ENCODE results near the gene SELENOO. TPM values are rescaled to one million over a fixed set of nuclear protein-coding genes. Genes with fewer than 3 reads are reported as not detected.

SELENOO gene
- total RNA-seq, 1 donor from 2014 or later: 24.7 TPM

DNA sequence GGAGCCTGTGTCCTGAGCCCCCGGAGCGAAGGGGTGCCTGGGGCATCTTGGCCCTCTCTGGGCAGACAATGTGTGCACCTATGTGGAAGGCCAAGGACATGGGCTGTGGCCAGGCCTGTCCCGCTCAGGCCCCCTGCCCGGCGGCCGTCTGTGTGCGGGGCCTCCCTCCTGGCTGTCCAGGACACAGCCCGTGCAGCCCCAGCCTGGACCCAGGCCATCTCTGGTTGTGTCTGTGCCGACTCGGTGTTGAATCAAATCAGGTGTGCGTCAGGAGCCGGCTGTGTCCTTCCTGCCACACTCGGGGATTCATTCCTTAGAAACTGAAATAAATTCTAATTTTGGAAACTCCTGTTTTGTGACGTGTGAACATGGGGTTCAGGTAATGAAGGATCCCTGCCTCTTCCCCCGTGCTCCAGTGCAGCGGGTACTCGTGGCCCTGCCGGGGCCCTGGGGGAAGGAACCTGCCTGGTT, 1.5 kb upstream of the SELENOO start:
- H3K9me3 Mint-ChIP-seq (ENCODE audit: low read depth): no peaks in the 10 kb centered on the region
- H3K36me3 Mint-ChIP-seq (ENCODE audit: insufficient read depth): peaks cover 9% of the 10 kb centered on the region
- H3K4me1 Mint-ChIP-seq (ENCODE audit: low read depth): peaks cover 8% of the 10 kb centered on the region
- no peaks in the 10 kb centered on the region for H3K27me3 Mint-ChIP-seq
- peak overlapping the region; percentile 29 for H3K27ac Mint-ChIP-seq
- TF ChIP-seq, protein P1, sequence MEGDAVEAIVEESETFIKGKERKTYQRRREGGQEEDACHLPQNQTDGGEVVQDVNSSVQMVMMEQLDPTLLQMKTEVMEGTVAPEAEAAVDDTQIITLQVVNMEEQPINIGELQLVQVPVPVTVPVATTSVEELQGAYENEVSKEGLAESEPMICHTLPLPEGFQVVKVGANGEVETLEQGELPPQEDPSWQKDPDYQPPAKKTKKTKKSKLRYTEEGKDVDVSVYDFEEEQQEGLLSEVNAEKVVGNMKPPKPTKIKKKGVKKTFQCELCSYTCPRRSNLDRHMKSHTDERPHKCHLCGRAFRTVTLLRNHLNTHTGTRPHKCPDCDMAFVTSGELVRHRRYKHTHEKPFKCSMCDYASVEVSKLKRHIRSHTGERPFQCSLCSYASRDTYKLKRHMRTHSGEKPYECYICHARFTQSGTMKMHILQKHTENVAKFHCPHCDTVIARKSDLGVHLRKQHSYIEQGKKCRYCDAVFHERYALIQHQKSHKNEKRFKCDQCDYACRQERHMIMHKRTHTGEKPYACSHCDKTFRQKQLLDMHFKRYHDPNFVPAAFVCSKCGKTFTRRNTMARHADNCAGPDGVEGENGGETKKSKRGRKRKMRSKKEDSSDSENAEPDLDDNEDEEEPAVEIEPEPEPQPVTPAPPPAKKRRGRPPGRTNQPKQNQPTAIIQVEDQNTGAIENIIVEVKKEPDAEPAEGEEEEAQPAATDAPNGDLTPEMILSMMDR (IDR thresholded peaks at IDR 0.05; ENCODE audit: unreplicated experiment): no peak
- DNase-seq (ENCODE audit: low spot score, unreplicated experiment): no peak
- peak overlapping the region; percentile 69 for H3K4me3 Mint-ChIP-seq (ENCODE audit: low read depth)

GRCh38 chr22:50199829-50200460, 866 bp upstream of the SELENOO start:
- Mint-ChIP-seq H3K4me1 (ENCODE audit: low read depth) (peaks cover 8% of the 10 kb centered on the region), H3K9me3 (ENCODE audit: low read depth) (no peaks in the 10 kb centered on the region), H3K27ac (no peak overlapping the region), H3K27me3 (no peaks in the 10 kb centered on the region), H3K4me3 (ENCODE audit: low read depth) (peak overlapping the region; percentile 69), H3K36me3 (ENCODE audit: insufficient read depth) (peaks cover 11% of the 10 kb centered on the region)
- no peak for DNase-seq (ENCODE audit: low spot score, unreplicated experiment)
- TF ChIP-seq, protein P1 (IDR thresholded peaks at IDR 0.05; ENCODE audit: unreplicated experiment): no peak

DNA sequence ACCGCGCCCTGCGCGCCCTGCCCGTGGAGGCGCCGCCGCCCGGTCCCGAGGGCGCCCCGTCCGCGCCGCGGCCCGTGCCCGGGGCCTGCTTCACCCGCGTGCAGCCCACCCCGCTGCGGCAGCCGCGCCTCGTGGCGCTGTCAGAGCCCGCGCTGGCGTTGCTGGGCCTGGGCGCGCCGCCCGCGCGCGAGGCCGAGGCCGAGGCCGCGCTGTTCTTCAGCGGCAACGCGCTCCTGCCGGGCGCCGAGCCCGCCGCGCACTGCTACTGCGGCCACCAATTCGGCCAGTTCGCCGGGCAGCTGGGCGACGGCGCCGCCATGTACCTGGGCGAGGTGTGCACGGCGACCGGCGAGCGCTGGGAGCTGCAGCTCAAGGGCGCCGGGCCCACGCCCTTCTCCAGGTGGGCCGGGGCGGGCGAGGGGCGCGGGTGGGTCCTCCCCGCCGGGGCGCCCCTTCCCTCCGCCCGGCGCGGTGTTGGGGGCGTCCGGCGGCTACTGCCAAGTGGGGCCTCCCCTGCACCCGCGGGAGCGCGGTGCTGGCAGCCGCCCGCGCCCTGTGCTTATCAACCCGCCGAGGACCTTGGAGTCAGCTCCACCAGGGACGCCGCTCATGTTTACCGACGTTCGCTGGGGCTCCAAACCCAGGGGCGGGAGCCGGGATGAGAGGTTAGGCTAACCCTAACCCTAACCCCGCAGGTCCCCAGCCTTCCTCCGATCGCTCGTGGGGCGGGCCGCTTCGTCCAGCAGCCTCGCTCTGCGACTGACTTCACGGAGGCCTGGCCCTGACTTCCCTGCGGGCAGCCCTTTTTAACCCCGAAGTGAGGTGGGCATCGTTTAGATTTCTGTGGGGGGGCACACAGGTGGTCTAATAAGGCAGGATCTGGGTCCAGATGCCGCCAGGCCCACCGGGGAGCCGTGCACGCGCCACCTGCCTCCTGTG, 649 bp downstream of the SELENOO start:
- Mint-ChIP-seq H3K27me3 (no peaks in the 10 kb centered on the region), H3K27ac (peak overlapping the region; percentile 31), H3K4me1 (ENCODE audit: low read depth) (peaks cover 8% of the 10 kb centered on the region), H3K9me3 (ENCODE audit: low read depth) (no peaks in the 10 kb centered on the region), H3K4me3 (ENCODE audit: low read depth) (peak overlapping the region; percentile 78), H3K36me3 (ENCODE audit: insufficient read depth) (peaks cover 14% of the 10 kb centered on the region)
- DNase-seq (ENCODE audit: low spot score, unreplicated experiment): no peak
- TF ChIP-seq, protein P1 (IDR thresholded peaks at IDR 0.05; ENCODE audit: unreplicated experiment): no peak

- Mint-ChIP-seq H3K4me3 (ENCODE audit: low read depth) (peak overlapping the region; percentile 78), H3K9me3 (ENCODE audit: low read depth) (no peaks in the 10 kb centered on the region), H3K27me3 (no peaks in the 10 kb centered on the region), H3K4me1 (ENCODE audit: low read depth) (peaks cover 8% of the 10 kb centered on the region), H3K36me3 (ENCODE audit: insufficient read depth) (peaks cover 15% of the 10 kb centered on the region), H3K27ac (peak overlapping the region; percentile 31)
- TF ChIP-seq, protein P1 (IDR thresholded peaks at IDR 0.05; ENCODE audit: unreplicated experiment): no peak
- DNase-seq (ENCODE audit: low spot score, unreplicated experiment): no peak
Observed at GRCh38 chr22:50202130-50202666, 1.4 kb downstream of the SELENOO start.

GRCh38 chr22:50203288-50203687, 2.5 kb downstream of the SELENOO start:
- TF ChIP-seq, protein P1 (IDR thresholded peaks at IDR 0.05; ENCODE audit: unreplicated experiment): no peak
- H3K4me3 Mint-ChIP-seq (ENCODE audit: low read depth): no peak overlapping the region
- H3K27ac Mint-ChIP-seq: no peak overlapping the region

More at GRCh38 chr22:50203288-50203687, 2.5 kb downstream of the SELENOO start:
- Mint-ChIP-seq H3K9me3 (ENCODE audit: low read depth) (no peaks in the 10 kb centered on the region), H3K27me3 (no peaks in the 10 kb centered on the region), H3K36me3 (ENCODE audit: insufficient read depth) (peaks cover 15% of the 10 kb centered on the region), H3K4me1 (ENCODE audit: low read depth) (peaks cover 8% of the 10 kb centered on the region)
- no peak for DNase-seq (ENCODE audit: low spot score, unreplicated experiment)

All from progenitor cell of endocrine pancreas (in vitro differentiated cells).